Gastrocnemius medialis (tissue), 4 donors: Measurements from ENCODE around the gene C8A.

Experiments used
- CTCF ChIP-seq, 5 experiments: fragments of 450-650 bp in 3 of 5; fragments of 200-600 bp in 2 of 5; sonication (generic) in 2 of 5; IDR thresholded peaks in 4 of 5; conservative IDR thresholded peaks in 1 of 5; 1 replicate in 4 of 5; 2 replicates in 1 of 5; pipeline ENCODE4 v1.5.1; 2016 to 2019; ENCODE audit warnings: antibody characterized with exemption in 5 of 5, mild to moderate bottlenecking in 3 of 5, moderate library complexity in 3 of 5
- POLR2A ChIP-seq, 2 donors: fragments of 450-650 bp; IDR thresholded peaks; one replicate each; pipeline ENCODE4 v1.6.1; 2017; ENCODE audit warnings: antibody characterized with exemption in 2 of 2, mild to moderate bottlenecking in 2 of 2, moderate library complexity in 2 of 2

- TF ChIP-seq CTCF (IDR thresholded peaks at IDR 0.05 in 4 of 5, conservative IDR thresholded peaks at IDR 0.05 in 1 of 5), result no peak
- TF ChIP-seq POLR2A (IDR thresholded peaks at IDR 0.05), result no peak
Observed at GRCh38 chr1:56827711-56828110, 26.9 kb upstream of the C8A start.
